IPS-18a (cell line): ENCODE measurements around the gene ACAP2.

Source experiments
- H3K27ac ChIP-seq: one replicate; pipeline ENCODE4 v1.5.1; 2013; ENCODE audit warnings: low read length
- H3K27me3 ChIP-seq: one replicate; pipeline ENCODE4 v1.6.1; 2013; ENCODE audit warnings: mild to moderate bottlenecking, low read length; ENCODE audit not compliant: control insufficient read depth, insufficient read depth
- H3K36me3 ChIP-seq: one replicate; pipeline ENCODE4 v1.6.1; 2013; ENCODE audit warnings: low read depth, low read length; ENCODE audit not compliant: control insufficient read depth
- H3K4me1 ChIP-seq: one replicate; pipeline ENCODE4 v1.6.1; 2013; ENCODE audit warnings: low read depth, low read length; ENCODE audit not compliant: control insufficient read depth
- H3K4me3 ChIP-seq: one replicate; pipeline ENCODE4 v1.5.1; 2013; ENCODE audit warnings: low read length
- H3K9ac ChIP-seq: one replicate; pipeline ENCODE4 v1.6.1; 2013; ENCODE audit warnings: mild to moderate bottlenecking, low read length, moderate library complexity
- H3K9me3 ChIP-seq: one replicate; pipeline ENCODE4 v1.6.1; 2013; ENCODE audit warnings: low read depth, low read length; ENCODE audit not compliant: control insufficient read depth

Gene ACAP2

GRCh38 chr3:195247086-195247862, 195.5 kb downstream of the ACAP2 start:
- H3K36me3 ChIP-seq = no peaks in the 10 kb centered on the region
- no peaks in the 10 kb centered on the region for H3K27me3 ChIP-seq
- H3K4me3 ChIP-seq = no peak overlapping the region
- H3K27ac ChIP-seq = no peak overlapping the region
- H3K4me1 ChIP-seq = peaks cover 10% of the 10 kb centered on the region
- no peaks in the 10 kb centered on the region for H3K9me3 ChIP-seq
- H3K9ac ChIP-seq = no peak overlapping the region

- Histone ChIP-seq H3K4me3 (no peak overlapping the region), H3K9me3 (no peaks in the 10 kb centered on the region), H3K27me3 (no peaks in the 10 kb centered on the region), H3K9ac (no peak overlapping the region), H3K27ac (no peak overlapping the region), H3K36me3 (no peaks in the 10 kb centered on the region), H3K4me1 (peaks cover 10% of the 10 kb centered on the region)
Observed at GRCh38 chr3:195246581-195246995, 196.2 kb downstream of the ACAP2 start.

- Histone ChIP-seq H3K36me3 (no peaks in the 10 kb centered on the region), H3K27me3 (no peaks in the 10 kb centered on the region), H3K4me1 (peaks cover under 1% of the 10 kb centered on the region), H3K9me3 (no peaks in the 10 kb centered on the region), H3K27ac (no peak overlapping the region), H3K9ac (no peak overlapping the region), H3K4me3 (no peak overlapping the region)
Observed at GRCh38 chr3:195245531-195245951, 197.3 kb downstream of the ACAP2 start.

GRCh38 chr3:195241592-195242355, 201.0 kb downstream of the ACAP2 start:
- no peaks in the 10 kb centered on the region for H3K9me3 ChIP-seq
- H3K27me3 ChIP-seq = no peaks in the 10 kb centered on the region
- H3K4me1 ChIP-seq = no peaks in the 10 kb centered on the region
- H3K4me3 ChIP-seq = no peak overlapping the region
- no peaks in the 10 kb centered on the region for H3K36me3 ChIP-seq
- no peak overlapping the region for H3K9ac ChIP-seq
- H3K27ac ChIP-seq = no peak overlapping the region

- Histone ChIP-seq H3K27ac (no peak overlapping the region), H3K4me1 (no peaks in the 10 kb centered on the region), H3K9me3 (no peaks in the 10 kb centered on the region), H3K27me3 (no peaks in the 10 kb centered on the region), H3K4me3 (no peak overlapping the region), H3K36me3 (no peaks in the 10 kb centered on the region), H3K9ac (no peak overlapping the region)
Observed at GRCh38 chr3:195240939-195241338, 201.9 kb downstream of the ACAP2 start.

GRCh38 chr3:195240171-195240701, 202.6 kb downstream of the ACAP2 start:
- no peaks in the 10 kb centered on the region for H3K27me3 ChIP-seq
- no peak overlapping the region for H3K27ac ChIP-seq
- H3K9ac ChIP-seq = no peak overlapping the region
- no peaks in the 10 kb centered on the region for H3K36me3 ChIP-seq
- no peaks in the 10 kb centered on the region for H3K4me1 ChIP-seq
- no peaks in the 10 kb centered on the region for H3K9me3 ChIP-seq
- no peak overlapping the region for H3K4me3 ChIP-seq

- H3K9me3 ChIP-seq = no peaks in the 10 kb centered on the region
- no peaks in the 10 kb centered on the region for H3K4me1 ChIP-seq
- no peaks in the 10 kb centered on the region for H3K27me3 ChIP-seq
- H3K27ac ChIP-seq = no peak overlapping the region
- no peak overlapping the region for H3K4me3 ChIP-seq
- H3K36me3 ChIP-seq = no peaks in the 10 kb centered on the region
- no peak overlapping the region for H3K9ac ChIP-seq
Observed at GRCh38 chr3:195239121-195239520, 203.7 kb downstream of the ACAP2 start.

GRCh38 chr3:195238586-195239118, 204.2 kb downstream of the ACAP2 start:
- Histone ChIP-seq H3K4me1 (no peaks in the 10 kb centered on the region), H3K9ac (no peak overlapping the region), H3K4me3 (no peak overlapping the region), H3K27me3 (no peaks in the 10 kb centered on the region), H3K9me3 (no peaks in the 10 kb centered on the region), H3K27ac (no peak overlapping the region), H3K36me3 (no peaks in the 10 kb centered on the region)

GRCh38 chr3:195238081-195238571, 204.7 kb downstream of the ACAP2 start:
- no peaks in the 10 kb centered on the region for H3K36me3 ChIP-seq
- H3K4me3 ChIP-seq = no peak overlapping the region
- no peak overlapping the region for H3K27ac ChIP-seq
- H3K9ac ChIP-seq = no peak overlapping the region
- no peaks in the 10 kb centered on the region for H3K27me3 ChIP-seq
- no peaks in the 10 kb centered on the region for H3K9me3 ChIP-seq
- no peaks in the 10 kb centered on the region for H3K4me1 ChIP-seq

- H3K9ac ChIP-seq = no peak overlapping the region
- no peaks in the 10 kb centered on the region for H3K9me3 ChIP-seq
- H3K36me3 ChIP-seq = no peaks in the 10 kb centered on the region
- no peak overlapping the region for H3K4me3 ChIP-seq
- H3K4me1 ChIP-seq = no peaks in the 10 kb centered on the region
- H3K27me3 ChIP-seq = no peaks in the 10 kb centered on the region
- no peak overlapping the region for H3K27ac ChIP-seq
Observed at GRCh38 chr3:195236801-195237570, 205.8 kb downstream of the ACAP2 start.
